Endothelial cell of hepatic sinusoid (primary cell): ENCODE measurements around the gene ZNF473.

Experiments
- in situ Hi-C: cut with HindIII; loops from 2 replicates; pipeline ENCODE4 v1.10.0; 2017; ENCODE audit warnings: low sequenced_read_pairs

The ZNF473 gene

DNA sequence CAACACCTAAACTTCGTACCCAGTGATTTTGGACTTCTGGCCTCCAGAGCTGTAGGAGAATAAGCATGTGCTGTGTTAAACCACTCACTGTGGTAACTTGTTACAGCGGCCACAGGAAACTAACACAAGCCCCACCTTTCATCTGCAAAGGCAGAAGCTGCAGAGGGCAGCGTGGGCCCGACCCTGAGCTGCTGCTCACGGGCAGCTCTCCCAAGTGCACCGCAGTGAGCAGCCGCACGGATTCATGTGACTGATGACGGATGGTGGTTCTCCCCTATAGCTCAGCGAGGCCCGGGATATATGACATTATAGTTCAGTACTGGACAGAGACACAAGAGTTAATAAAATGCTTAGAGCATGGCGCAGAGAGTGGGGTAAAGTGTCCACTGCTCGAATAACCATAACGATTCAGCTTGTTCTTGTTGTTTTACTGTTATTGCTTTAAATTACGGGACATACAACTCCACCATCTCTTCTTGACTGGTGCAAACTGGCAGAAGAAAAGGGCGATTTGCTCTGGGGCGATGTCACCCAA is 22.5 kb upstream of the ZNF473 start:
- in situ Hi-C loops: no loop called here

GRCh38 chr19:50003810-50004419 is 21.9 kb upstream of the ZNF473 start:
- in situ Hi-C loops: no loop called here

DNA sequence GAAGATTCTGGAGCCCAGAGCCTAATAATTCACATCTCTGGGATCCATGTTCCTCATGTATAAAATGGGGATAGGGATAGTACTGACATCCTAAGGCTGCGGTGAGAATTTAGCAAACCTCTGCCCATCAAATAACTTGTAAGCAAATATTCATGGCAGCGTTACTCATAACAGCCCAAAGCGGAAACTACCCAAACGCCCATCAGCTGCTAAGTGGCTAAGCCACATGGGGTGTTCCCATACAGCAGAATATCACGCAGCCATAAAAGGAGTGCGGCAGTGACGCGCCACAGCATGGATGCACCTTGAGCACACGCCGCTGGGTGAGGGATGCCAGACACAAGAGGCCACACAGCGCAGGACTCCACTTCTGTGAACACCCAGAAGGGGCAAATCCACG is 20.4 kb upstream of the ZNF473 start:
- in situ Hi-C loops: loop anchor here (5.0 kb wide), 1 partner anchor 63 kb away; no protein-coding TSS in a partner anchor

- in situ Hi-C loops: loop anchor here (5.0 kb wide), 1 partner anchor 65 kb away; no protein-coding TSS in a partner anchor
Measured at GRCh38 chr19:50007170-50007569, 18.6 kb upstream of the ZNF473 start.

- in situ Hi-C loops: loop anchor here (5.0 kb wide), 1 partner anchor 66 kb away; no protein-coding TSS in a partner anchor
Measured at GRCh38 chr19:50007947-50008346, 17.9 kb upstream of the ZNF473 start.

DNA sequence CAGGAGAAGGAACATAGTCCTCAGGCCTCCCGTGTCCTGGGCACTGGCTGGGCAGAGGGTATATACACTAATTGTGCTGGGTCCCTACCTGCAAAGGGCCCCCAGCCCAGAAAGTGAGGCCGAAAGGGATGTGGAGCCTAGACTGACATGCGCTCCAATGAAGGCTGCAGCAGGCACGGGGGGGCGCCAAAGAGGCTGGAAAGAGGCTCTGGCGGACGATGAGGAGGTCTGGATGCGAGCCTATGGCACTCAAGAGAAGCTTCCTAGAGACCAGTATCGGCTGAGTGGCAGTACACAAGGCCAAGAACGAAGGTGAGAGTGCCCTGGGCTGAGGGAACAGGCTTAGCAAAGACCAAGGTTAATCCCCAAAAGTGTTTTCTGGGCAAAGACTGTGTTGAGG is 17.3 kb upstream of the ZNF473 start:
- in situ Hi-C loops: loop anchor here (5.0 kb wide), 1 partner anchor 66 kb away; no protein-coding TSS in a partner anchor

- in situ Hi-C loops: no loop called here
Measured at GRCh38 chr19:50016225-50016807, 9.5 kb upstream of the ZNF473 start.

- in situ Hi-C loops: no loop called here
Measured at GRCh38 chr19:50020481-50020880, 5.3 kb upstream of the ZNF473 start.

DNA sequence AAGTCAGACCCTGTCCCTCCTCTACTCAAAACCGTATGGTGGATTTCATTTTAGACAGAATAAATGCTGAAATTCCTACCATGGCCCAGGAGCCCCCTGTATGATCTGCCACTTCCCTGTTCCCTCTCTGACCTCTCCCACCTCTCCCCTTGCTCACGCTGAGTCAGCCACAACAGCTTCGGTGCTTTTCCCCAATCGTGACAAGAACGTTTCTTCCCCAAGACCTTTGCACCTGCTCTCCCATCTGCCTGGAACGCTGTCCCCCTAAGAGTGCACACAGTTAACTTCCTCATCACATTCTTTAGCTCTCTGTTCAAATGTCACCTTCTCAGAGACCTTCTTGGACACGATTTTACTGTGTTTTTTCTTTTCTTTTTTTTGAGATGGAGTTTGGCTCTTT is 3.0 kb upstream of the ZNF473 start:
- in situ Hi-C loops: no loop called here

DNA sequence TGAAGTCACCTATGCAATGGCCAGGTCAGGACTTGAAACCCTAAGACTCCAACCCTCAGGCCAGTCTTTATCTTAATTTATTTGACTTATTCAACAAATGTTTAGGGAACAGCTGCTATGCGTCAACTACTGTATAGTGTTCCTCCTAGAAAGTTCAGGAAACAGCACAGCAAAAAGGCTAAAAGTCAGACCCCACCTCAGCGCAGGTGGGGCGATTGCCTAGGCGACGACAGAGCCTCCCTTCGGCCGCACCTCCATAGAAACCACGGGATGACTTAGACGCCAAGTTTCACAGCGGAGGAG is 1.1 kb upstream of the ZNF473 start:
- in situ Hi-C loops: no loop called here

DNA sequence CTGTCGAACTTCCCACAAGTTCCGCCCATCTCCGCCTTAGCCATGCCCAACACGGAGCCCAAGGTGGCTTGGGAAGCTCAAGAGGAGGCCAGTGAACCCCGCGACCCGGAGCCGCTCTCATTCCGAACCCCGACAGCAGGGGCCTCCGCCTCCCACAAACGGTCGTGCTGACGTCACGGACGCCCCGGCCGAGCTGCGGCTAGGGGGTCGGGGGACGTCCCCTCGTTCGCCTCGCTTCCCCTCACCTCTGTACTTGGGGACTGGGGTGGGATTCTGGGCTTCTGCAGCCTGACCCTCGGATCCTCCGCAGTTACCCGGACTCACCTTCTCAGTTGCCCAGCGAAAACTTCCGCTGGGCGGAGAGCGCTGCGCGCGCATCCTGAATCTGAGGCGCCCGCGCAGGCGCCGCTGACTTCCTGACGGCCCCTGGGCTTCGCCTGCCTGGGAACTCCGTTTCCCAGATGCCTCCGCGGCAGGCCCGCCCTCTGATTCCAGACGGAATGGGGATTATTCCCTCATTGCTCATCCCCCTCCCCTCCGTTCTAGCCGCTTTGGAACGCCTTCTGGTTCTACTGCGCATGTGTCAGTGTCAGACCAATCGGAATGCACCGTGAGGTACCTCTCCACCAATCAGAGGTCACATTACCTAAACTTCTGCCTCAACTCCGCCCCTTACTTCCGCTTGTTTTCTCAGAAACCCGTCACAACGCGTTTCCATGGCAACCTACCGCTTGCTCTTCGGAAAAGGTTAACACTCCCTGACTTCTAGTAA is 597 bp upstream of the ZNF473 start, which contains the start of gene VRK3:
Gene VRK3, minus strand, starts transcription at position 351 of the 772 bp plus-strand sequence. CDS start 9,210 bp downstream, outside the sequence.
- in situ Hi-C loops: no loop called here

- in situ Hi-C loops: no loop called here
Measured at GRCh38 chr19:50026550-50026906, 723 bp downstream of the ZNF473 start.

- in situ Hi-C loops: no loop called here
Measured at GRCh38 chr19:50030225-50030624, 4.4 kb downstream of the ZNF473 start.

DNA sequence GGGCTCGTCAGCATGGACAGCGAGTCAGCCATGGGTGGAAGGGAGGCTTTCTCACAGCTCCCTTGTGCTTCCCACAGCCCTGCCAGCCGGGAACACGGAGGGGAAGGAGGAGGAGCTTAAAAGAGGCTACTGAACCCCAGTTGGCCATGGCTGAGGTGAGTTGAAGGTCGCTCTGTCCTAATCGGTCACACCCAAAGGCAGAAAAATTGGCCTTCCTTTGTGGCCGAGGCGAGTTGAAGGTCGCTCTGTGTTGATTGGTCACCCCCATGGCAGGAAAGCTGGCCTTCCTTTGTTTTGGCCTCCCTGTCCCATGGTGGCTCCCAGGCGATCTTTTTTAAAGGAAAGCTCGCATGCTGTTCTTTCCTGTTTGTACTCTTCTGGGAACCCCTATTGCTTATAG is 5.1 kb downstream of the ZNF473 start:
- in situ Hi-C loops: no loop called here

- in situ Hi-C loops: no loop called here
Measured at GRCh38 chr19:50036908-50037307, 11.1 kb downstream of the ZNF473 start.

DNA sequence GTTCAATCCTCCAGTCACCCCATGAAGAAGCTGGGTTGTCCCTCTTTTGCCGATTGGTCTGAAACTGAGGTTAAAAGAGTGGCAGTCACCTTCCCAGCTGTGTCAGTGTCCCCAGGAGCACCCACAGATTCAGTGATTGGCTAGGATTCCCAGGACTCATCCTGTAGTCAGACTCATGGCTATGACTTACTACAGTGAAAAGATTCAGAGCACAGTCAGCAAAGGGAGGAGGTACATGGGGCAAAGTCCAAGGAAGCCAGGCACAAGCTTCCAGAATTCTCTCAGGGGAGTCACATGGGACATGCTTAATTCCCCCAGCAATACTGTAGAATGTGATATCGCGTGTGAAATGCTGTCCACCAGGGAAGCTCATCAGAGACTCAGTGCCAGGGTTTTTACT is 14.2 kb downstream of the ZNF473 start:
- in situ Hi-C loops: no loop called here

- in situ Hi-C loops: no loop called here
Measured at GRCh38 chr19:50040967-50041366, 15.2 kb downstream of the ZNF473 start.

DNA sequence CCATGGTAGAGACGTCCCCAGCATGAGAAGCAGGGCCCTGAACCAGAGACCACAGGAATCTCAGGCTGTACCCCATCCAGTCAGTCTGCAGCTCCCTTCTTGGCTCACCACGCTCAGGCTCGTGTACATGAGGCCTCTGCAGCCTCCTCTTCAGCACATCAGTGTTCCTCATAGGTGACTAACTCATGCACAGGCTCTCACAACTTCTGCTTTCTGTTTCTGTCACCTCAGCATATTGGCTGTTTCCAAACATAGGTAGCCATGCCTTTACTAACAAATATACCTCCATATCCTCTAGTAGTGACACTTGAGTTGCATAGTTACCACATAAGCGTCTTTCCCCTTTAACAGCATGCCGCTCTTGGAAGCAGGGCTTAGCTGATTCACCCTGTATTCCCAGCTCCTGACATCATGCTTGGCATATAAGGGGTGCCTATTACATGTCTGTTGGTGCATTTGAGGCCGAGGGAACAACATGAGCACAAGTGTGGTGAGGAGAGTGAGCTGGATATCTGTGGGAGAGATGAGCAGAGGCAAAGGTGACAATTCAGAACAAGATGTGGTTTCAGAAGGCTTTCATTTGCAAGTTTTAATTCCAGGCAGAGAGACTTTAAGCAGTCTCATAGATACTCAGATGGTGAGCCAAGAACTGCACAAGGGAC is 16.7 kb downstream of the ZNF473 start:
- in situ Hi-C loops: no loop called here

DNA sequence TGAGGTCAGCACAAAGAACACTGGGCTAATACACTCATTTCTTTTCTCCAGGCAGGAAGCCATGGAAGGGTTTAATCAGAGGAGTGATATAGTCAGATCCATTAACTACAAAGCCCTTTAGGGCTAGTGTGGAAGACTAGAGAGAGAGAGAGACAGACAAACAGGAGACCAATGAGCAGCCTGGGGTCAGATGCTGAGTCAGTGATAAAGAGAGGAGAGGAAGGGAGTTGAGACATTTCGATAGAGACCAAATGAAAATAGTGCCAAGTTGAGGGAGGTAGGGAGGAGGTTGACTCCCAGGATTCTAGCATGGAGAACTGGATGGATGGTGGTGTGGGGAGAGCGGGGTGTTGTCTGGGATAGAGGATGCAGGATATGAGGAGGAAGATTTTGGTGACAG is 18.2 kb downstream of the ZNF473 start:
- in situ Hi-C loops: no loop called here

DNA sequence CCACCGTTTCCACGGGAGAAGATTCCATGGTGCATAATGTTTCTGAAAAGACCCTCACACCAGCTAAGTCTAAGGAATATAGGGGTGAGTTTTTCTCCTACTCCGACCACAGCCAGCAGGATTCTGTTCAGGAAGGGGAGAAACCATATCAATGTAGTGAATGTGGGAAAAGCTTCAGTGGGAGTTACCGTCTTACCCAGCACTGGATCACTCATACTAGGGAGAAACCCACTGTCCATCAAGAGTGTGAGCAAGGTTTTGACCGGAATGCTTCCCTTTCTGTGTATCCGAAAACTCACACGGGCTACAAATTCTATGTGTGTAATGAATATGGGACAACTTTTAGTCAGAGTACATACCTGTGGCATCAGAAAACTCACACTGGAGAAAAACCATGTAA is 19.1 kb downstream of the ZNF473 start:
- in situ Hi-C loops: no loop called here
